ENCODE results near the gene MFAP1. TPM values are rescaled to one million over a fixed set of nuclear protein-coding genes. Genes with fewer than 3 reads are reported as not detected.
"Not testable (repeated sequence)": the region's sequence is repeated elsewhere in the genome, so short reads cannot be mapped to it uniquely, and the experiment has no call there.

MFAP1 gene
- total and polyA plus RNA-seq, 8 donors: 5.0 to 11.9 (median 7.5) TPM

GRCh38 chr15:43868406-43868805, 43.9 kb upstream of the MFAP1 start:
- intact Hi-C loops (cut with DNase I): no loop called here
- Histone ChIP-seq H3K9me3 (no peaks in the 10 kb centered on the region), H3K36me3 (no peaks in the 10 kb centered on the region), H3K4me1 (no peaks in the 10 kb centered on the region), H3K27ac (no peak overlapping the region), H3K27me3 (no peaks in the 10 kb centered on the region), H3K4me3 (no peak overlapping the region)
- ATAC-seq: no peak
- 75 to 92% methylated on average over 2 of the region's 2 CpGs for WGBS, 2 donors
- TF ChIP-seq CTCF (IDR thresholded peaks at IDR 0.05): no peak
- no peak for FAIRE-seq
- no peak for DNase-seq

GRCh38 chr15:43867096-43867495, 42.6 kb upstream of the MFAP1 start:
- H3K27me3 ChIP-seq: no peaks in the 10 kb centered on the region
- intact Hi-C loops (cut with DNase I): no loop called here
- WGBS, 2 donors: 93 to 94% methylated on average over 5 of the region's 5 CpGs
- FAIRE-seq (no peak), DNase-seq (no peak), ATAC-seq (no peak)
- no peak overlapping the region for H3K27ac ChIP-seq
- H3K36me3 ChIP-seq: no peaks in the 10 kb centered on the region
- no peak overlapping the region for H3K4me3 ChIP-seq
- no peaks in the 10 kb centered on the region for H3K4me1 ChIP-seq
- H3K9me3 ChIP-seq: no peaks in the 10 kb centered on the region
- TF ChIP-seq CTCF (IDR thresholded peaks at IDR 0.05): no peak

GRCh38 chr15:43866636-43867035, 42.1 kb upstream of the MFAP1 start:
- H3K27ac ChIP-seq; H3K36me3 ChIP-seq; H3K4me1 ChIP-seq; H3K9me3 ChIP-seq; intact Hi-C loops (cut with DNase I); FAIRE-seq; H3K27me3 ChIP-seq; DNase-seq; ATAC-seq; H3K4me3 ChIP-seq: not testable (repeated sequence)
- WGBS, 2 donors: 92 to 96% methylated on average over 8 to 10 of the region's 10 CpGs

- ATAC-seq (no peak), DNase-seq (no peak), FAIRE-seq (no peak)
- no peak for TF ChIP-seq CTCF (IDR thresholded peaks at IDR 0.05)
- Histone ChIP-seq H3K27ac (no peak overlapping the region), H3K9me3 (no peaks in the 10 kb centered on the region), H3K36me3 (no peaks in the 10 kb centered on the region), H3K4me3 (no peak overlapping the region), H3K4me1 (no peaks in the 10 kb centered on the region), H3K27me3 (no peaks in the 10 kb centered on the region)
- intact Hi-C loops (cut with DNase I): no loop called here
- 55 to 57% methylated on average over 4 of the region's 4 CpGs for WGBS, 2 donors
These were observed 35.1 kb upstream of the MFAP1 start for GRCh38 chr15:43859546-43859945.

GRCh38 chr15:43854801-43855200, 30.3 kb upstream of the MFAP1 start:
- ATAC-seq (no peak), DNase-seq (no peak), FAIRE-seq (no peak)
- Histone ChIP-seq H3K27ac (no peak overlapping the region), H3K4me1 (no peaks in the 10 kb centered on the region), H3K36me3 (no peaks in the 10 kb centered on the region), H3K27me3 (no peaks in the 10 kb centered on the region), H3K4me3 (no peak overlapping the region), H3K9me3 (no peaks in the 10 kb centered on the region)
- intact Hi-C loops (cut with DNase I): no loop called here
- TF ChIP-seq CTCF (IDR thresholded peaks at IDR 0.05): no peak
- WGBS, 2 donors: 95 to 99% methylated on average over 6 of the region's 6 CpGs

GRCh38 chr15:43852607-43853006, 28.1 kb upstream of the MFAP1 start:
- 98% methylated on average over 4 of the region's 4 CpGs for WGBS, 2 donors
- H3K4me1 ChIP-seq: no peaks in the 10 kb centered on the region
- intact Hi-C loops (cut with DNase I): no loop called here
- H3K27ac ChIP-seq: no peak overlapping the region
- no peak for TF ChIP-seq CTCF (IDR thresholded peaks at IDR 0.05)
- ATAC-seq: no peak
- no peaks in the 10 kb centered on the region for H3K9me3 ChIP-seq
- DNase-seq: no peak
- no peak for FAIRE-seq
- H3K27me3 ChIP-seq: no peaks in the 10 kb centered on the region
- no peaks in the 10 kb centered on the region for H3K36me3 ChIP-seq
- H3K4me3 ChIP-seq: no peak overlapping the region
